IMR-90 (cell line): ENCODE results near the gene DYNC2H1. TPM values are rescaled to one million over a fixed set of nuclear protein-coding genes. Genes with fewer than 3 reads are reported as not detected.

Experiments used
- ATAC-seq: fragments of 200-7000 bp; cut with Tn5 transposase; 2 replicates; pipeline ENCODE4 v1.9.1; 2020; ENCODE audit warnings: low read depth, mild to moderate bottlenecking, moderate library complexity
- BruUV-seq: library from RNA; stranded (reverse); fragments of 400-500 nt; replicated peaks from 2 replicates; lab custom pipeline; 2021; lab: Mats Ljungman, UMichigan
- CTCF ChIA-PET: fragments of 300-600 bp; formaldehyde crosslinking; extraction: SDS; loops from one replicate; lab custom pipeline; 2021; ENCODE audit warnings: antibody characterized with exemption; lab: Yijun Ruan, JAX
- POLR2A ChIA-PET: fragments of 300-600 bp; sonication (Branson Sonifier 250); formaldehyde crosslinking; loops from one replicate; lab custom pipeline; 2022; ENCODE audit warnings: antibody characterized with exemption; ENCODE audit not compliant: unreplicated experiment; lab: Charles Lee
- DNase-seq: peaks from one replicate; pipeline ENCODE4 v3.0.0; 2013
- H2AFZ ChIP-seq: replicated peaks from 2 replicates; pipeline ENCODE3; 2013; ENCODE audit warnings: low read length, mild to moderate bottlenecking; ENCODE audit not compliant: poor library complexity
- H2AK5ac ChIP-seq: 2 replicates; pipeline ENCODE4 v1.6.1; 2013; ENCODE audit warnings: low read depth, low read length, inconsistent platforms
- H2AK9ac ChIP-seq: replicated peaks from 2 replicates; pipeline ENCODE3; 2013; ENCODE audit warnings: mild to moderate bottlenecking, low read depth, low read length, moderate library complexity; ENCODE audit not compliant: poor library complexity
- H2BK120ac ChIP-seq: 2 replicates; pipeline ENCODE4 v1.6.1; 2013; ENCODE audit warnings: low read depth, low read length, inconsistent platforms
- H2BK15ac ChIP-seq: 3 replicates; pipeline ENCODE4 v1.6.1; 2013; ENCODE audit warnings: low read depth, low read length, inconsistent platforms
- H2BK20ac ChIP-seq: 2 replicates; pipeline ENCODE4 v1.6.1; 2013; ENCODE audit warnings: low read depth, mild to moderate bottlenecking, inconsistent platforms, low read length, moderate library complexity
- H2BK5ac ChIP-seq: 2 replicates; pipeline ENCODE4 v1.6.1; 2013; ENCODE audit warnings: mild to moderate bottlenecking, low read depth, low read length, inconsistent platforms; ENCODE audit not compliant: poor library complexity, severe bottlenecking
- H3K14ac ChIP-seq: replicated peaks from 2 replicates; pipeline ENCODE4 v1.6.1; 2013; ENCODE audit warnings: low read depth, low read length, inconsistent platforms
- H3K18ac ChIP-seq: 2 replicates; pipeline ENCODE4 v1.6.1; 2013; ENCODE audit warnings: low read depth, low read length, control low read depth
- H3K23ac ChIP-seq: 2 replicates; pipeline ENCODE4 v1.6.1; 2013; ENCODE audit warnings: low read depth, low read length, inconsistent platforms
- H3K27ac ChIP-seq: 2 replicates; pipeline ENCODE4 v1.5.1; 2013; ENCODE audit warnings: mild to moderate bottlenecking, control low read depth, low read length; ENCODE audit not compliant: insufficient read depth
- H3K27me3 ChIP-seq: 2 replicates; pipeline ENCODE4 v1.6.1; 2013; ENCODE audit warnings: low read length; ENCODE audit not compliant: control insufficient read depth, insufficient read depth
- H3K36me3 ChIP-seq: 2 replicates; pipeline ENCODE4 v1.6.1; 2013; ENCODE audit warnings: low read length, mixed read lengths; ENCODE audit not compliant: control insufficient read depth, insufficient read depth
- H3K4ac ChIP-seq: 2 replicates; pipeline ENCODE4 v1.6.1; 2013; ENCODE audit warnings: low read depth, low read length, inconsistent platforms
- H3K4me1 ChIP-seq: 2 replicates; pipeline ENCODE4 v1.6.1; 2013; ENCODE audit warnings: low read length, mixed read lengths; ENCODE audit not compliant: control insufficient read depth, insufficient read depth
- H3K4me2 ChIP-seq: 2 replicates; pipeline ENCODE4 v1.6.1; 2013; ENCODE audit warnings: low read depth, mild to moderate bottlenecking, control low read depth, low read length, moderate library complexity
- H3K4me3 ChIP-seq: 2 replicates; pipeline ENCODE4 v1.5.1; 2013; ENCODE audit warnings: low read depth, mild to moderate bottlenecking, control low read depth, low read length, moderate library complexity; ENCODE audit not compliant: insufficient read depth
- H3K56ac ChIP-seq: 2 replicates; pipeline ENCODE4 v1.6.1; 2013; ENCODE audit warnings: low read length, inconsistent platforms; ENCODE audit not compliant: insufficient read depth; ENCODE audit errors: extremely low read depth
- H3K79me1 ChIP-seq, 2 experiments: 2 replicates each; pipeline ENCODE4 v1.6.1; 2013; ENCODE audit warnings: low read length in 2 of 2, inconsistent platforms in 1 of 2, low read depth in 1 of 2
- H3K9ac ChIP-seq: 2 replicates; pipeline ENCODE4 v1.6.1; 2013; ENCODE audit warnings: low read depth, low read length, control low read depth
- H3K9me1 ChIP-seq: 2 replicates; pipeline ENCODE4 v1.6.1; 2013; ENCODE audit warnings: low read length, inconsistent platforms; ENCODE audit not compliant: insufficient read depth
- H3K9me3 ChIP-seq: 2 replicates; pipeline ENCODE4 v1.6.1; 2013; ENCODE audit warnings: low read length; ENCODE audit not compliant: control insufficient read depth, insufficient read depth
- H4K20me1 ChIP-seq: 2 replicates; pipeline ENCODE4 v1.6.1; 2013; ENCODE audit warnings: low read length, inconsistent platforms; ENCODE audit not compliant: insufficient read depth
- H4K5ac ChIP-seq: 2 replicates; pipeline ENCODE4 v1.6.1; 2013; ENCODE audit warnings: mild to moderate bottlenecking, low read depth, low read length, control low read depth
- H4K8ac ChIP-seq, 2 experiments: 2 replicates each; pipeline ENCODE4 v1.6.1; 2013; ENCODE audit warnings: low read depth in 2 of 2, low read length in 2 of 2, control low read depth in 1 of 2, inconsistent platforms in 1 of 2
- H4K91ac ChIP-seq: 2 replicates; pipeline ENCODE4 v1.6.1; 2013; ENCODE audit warnings: low read depth, low read length, inconsistent platforms; ENCODE audit not compliant: insufficient read depth
- CEBPB ChIP-seq: IDR thresholded peaks from 2 replicates; pipeline ENCODE4 v1.6.1; 2012; ENCODE audit warnings: low read depth, low read length, improper control_type of control experiment
- POLR2A ChIP-seq: IDR thresholded peaks from 2 replicates; pipeline ENCODE4 v1.6.1; 2012; ENCODE audit warnings: mild to moderate bottlenecking, low read depth, low read length
- WGBS, 2 experiments: methylation state at CpG; one replicate each; pipeline versions ENCODE4 v1.1.5 to v1.1.7; 2013; ENCODE audit warnings: missing lambda C conversion rate in 2 of 2; ENCODE audit not compliant: insufficient read length in 1 of 2; ENCODE audit errors: extremely low coverage in 2 of 2; 5-methylcytosine and 5-hydroxymethylcytosine counted together
- dilution Hi-C: fragments of 300-500 bp; cut with HindIII; formaldehyde crosslinking; loops from one replicate; pipeline ENCODE4 v1.14.3; 2018; ENCODE audit warnings: low sequenced_read_pairs; ENCODE audit not compliant: unreplicated experiment
- in situ Hi-C: fragments of 300-500 bp; cut with MboI; formaldehyde crosslinking; loops from 3 replicates; pipeline ENCODE4 v1.14.3; 2019; ENCODE audit warnings: low sequenced_read_pairs, inconsistent platforms, mixed read lengths
- intact Hi-C: fragments of 100-400 bp; cut with micrococcal nuclease; formaldehyde crosslinking; loops from 2 replicates; pipeline ENCODE4 v1.10.0; 2022
- polyA plus RNA-seq, 3 experiments: library from polyadenylated mRNA; depleted of rRNA; stranded (reverse); fragments of >200 nt; gene quantifications; 2 replicates each; pipeline ENCODE4 v1.2.3, GENCODE V29; 2012; ENCODE audit warnings: low replicate concordance in 1 of 3
- total RNA-seq: library from RNA; depleted of rRNA; stranded (reverse); fragments of >200 nt; gene quantifications from 2 replicates; pipeline ENCODE4 v1.2.3, GENCODE V29; 2012

The DYNC2H1 gene
- total and polyA plus RNA-seq, 2 of the 4 experiments (the other 2 are of a cell fraction), result 5.7 to 21.0 TPM

DNA sequence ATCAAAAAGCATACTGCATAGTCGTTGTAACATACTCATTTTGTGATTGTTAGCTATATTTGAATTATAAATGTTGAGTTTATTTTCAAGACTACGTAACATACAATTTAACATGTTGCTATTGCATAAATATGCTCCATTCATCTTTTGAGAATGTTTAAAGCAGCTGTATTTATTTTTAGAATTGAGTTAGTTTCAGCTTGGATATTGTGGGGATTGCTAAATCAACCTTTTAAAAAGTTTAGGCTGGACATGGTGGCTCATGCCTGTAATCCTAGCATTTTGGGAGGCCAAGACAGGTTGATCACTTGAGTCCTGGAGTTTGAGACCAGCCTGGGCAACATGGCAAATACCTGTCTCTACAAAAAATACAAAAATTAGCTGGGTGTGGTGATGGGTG, 288.1 kb downstream of the DYNC2H1 start:
- Histone ChIP-seq H3K18ac (no peak overlapping the region), H2BK120ac (peak overlapping the region; percentile 58; the same call in 1 of the 2 replicates), H2BK15ac (no peak overlapping the region), H3K36me3 (no peaks in the 10 kb centered on the region), H3K27me3 (no peaks in the 10 kb centered on the region), H3K23ac (no peak overlapping the region), H2AK9ac (no peak overlapping the region), H2AFZ (no peak overlapping the region), H2BK5ac (peak overlapping the region; percentile 95), H3K4ac (peak overlapping the region; percentile 35; the same call in 1 of the 2 replicates), H4K20me1 (no peaks in the 10 kb centered on the region), H4K5ac (no peak overlapping the region), H3K4me3 (no peak overlapping the region), H3K27ac (peak overlapping the region; percentile 71), H3K79me1 (no peaks in the 10 kb centered on the region), H3K56ac (no peak overlapping the region), H3K14ac (peak overlapping the region; percentile 79; the same call in 1 of the 2 replicates), H3K9me1 (no peaks in the 10 kb centered on the region), H3K9ac (no peak overlapping the region), H3K4me1 (peaks cover 4% of the 10 kb centered on the region; the same call in 1 of the 2 replicates), H3K9me3 (no peaks in the 10 kb centered on the region), H4K8ac (peak overlapping the region in 1 of 2 experiments; percentile 65; a peak in 1 of 4 replicates), H2AK5ac (0 out of 2 replicates have a peak overlapping the region, but pooled peaks have one; percentile 50), H4K91ac (peak overlapping the region; percentile 39; the same call in 1 of the 2 replicates), H3K4me2 (no peak overlapping the region), H2BK20ac (peak overlapping the region; percentile 66)
- WGBS, 2 experiments, result no CpG with 5 or more reads among the region's 2 CpGs
- dilution Hi-C loops, result no loop called here
- DNase-seq (peak; percentile 78), ATAC-seq (peak; percentile 64)
- POLR2A ChIA-PET, result no interaction called here
- no TSS peak for BruUV-seq
- TF ChIP-seq POLR2A (no peak), CEBPB (peak; percentile 81)
- intact Hi-C loops, result no loop called here
- in situ Hi-C loops, result no loop called here
- CTCF ChIA-PET, result interaction anchor here (0.6 to 1.1 kb wide), 2 partner anchors 283 to 288 kb away, joined by 3 read pairs; partner anchors contain the start of gene DYNC2H1
